ENCODE results near the gene MORC3. TPM values are rescaled to one million over a fixed set of nuclear protein-coding genes. Genes with fewer than 3 reads are reported as not detected.
"Not testable (repeated sequence)": the region's sequence is repeated elsewhere in the genome, so short reads cannot be mapped to it uniquely, and the experiment has no call there.

Gene MORC3, protein sequence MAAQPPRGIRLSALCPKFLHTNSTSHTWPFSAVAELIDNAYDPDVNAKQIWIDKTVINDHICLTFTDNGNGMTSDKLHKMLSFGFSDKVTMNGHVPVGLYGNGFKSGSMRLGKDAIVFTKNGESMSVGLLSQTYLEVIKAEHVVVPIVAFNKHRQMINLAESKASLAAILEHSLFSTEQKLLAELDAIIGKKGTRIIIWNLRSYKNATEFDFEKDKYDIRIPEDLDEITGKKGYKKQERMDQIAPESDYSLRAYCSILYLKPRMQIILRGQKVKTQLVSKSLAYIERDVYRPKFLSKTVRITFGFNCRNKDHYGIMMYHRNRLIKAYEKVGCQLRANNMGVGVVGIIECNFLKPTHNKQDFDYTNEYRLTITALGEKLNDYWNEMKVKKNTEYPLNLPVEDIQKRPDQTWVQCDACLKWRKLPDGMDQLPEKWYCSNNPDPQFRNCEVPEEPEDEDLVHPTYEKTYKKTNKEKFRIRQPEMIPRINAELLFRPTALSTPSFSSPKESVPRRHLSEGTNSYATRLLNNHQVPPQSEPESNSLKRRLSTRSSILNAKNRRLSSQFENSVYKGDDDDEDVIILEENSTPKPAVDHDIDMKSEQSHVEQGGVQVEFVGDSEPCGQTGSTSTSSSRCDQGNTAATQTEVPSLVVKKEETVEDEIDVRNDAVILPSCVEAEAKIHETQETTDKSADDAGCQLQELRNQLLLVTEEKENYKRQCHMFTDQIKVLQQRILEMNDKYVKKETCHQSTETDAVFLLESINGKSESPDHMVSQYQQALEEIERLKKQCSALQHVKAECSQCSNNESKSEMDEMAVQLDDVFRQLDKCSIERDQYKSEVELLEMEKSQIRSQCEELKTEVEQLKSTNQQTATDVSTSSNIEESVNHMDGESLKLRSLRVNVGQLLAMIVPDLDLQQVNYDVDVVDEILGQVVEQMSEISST
- 10 to 100 TPM; 14.6 to 21.2 (median 16.7) TPM for total RNA-seq
- polyA plus RNA-seq = 10 to 100 TPM in 1 of 2 donors, 1 to 10 TPM in 1; 5.5 to 15.0 TPM
- long read RNA-seq, donor 1, full-length matches to known transcripts = 17 of 33 reads
- long read RNA-seq, donor 1, partial matches to known transcripts = 11 of 33 reads
- long read RNA-seq, donor 1, other reads (novel, unspliced or antisense) = 5 of 33 reads
- long read RNA-seq, donor 2, full-length matches to known transcripts = 12 of 16 reads
- long read RNA-seq, donor 2, partial matches to known transcripts = 2 of 16 reads
- long read RNA-seq, donor 2, other reads (novel, unspliced or antisense) = 2 of 16 reads
- long read RNA-seq, donor 3, full-length matches to known transcripts = 14 of 25 reads
- long read RNA-seq, donor 3, partial matches to known transcripts = 10 of 25 reads
- long read RNA-seq, donor 3, other reads (novel, unspliced or antisense) = 1 of 25 reads

DNA sequence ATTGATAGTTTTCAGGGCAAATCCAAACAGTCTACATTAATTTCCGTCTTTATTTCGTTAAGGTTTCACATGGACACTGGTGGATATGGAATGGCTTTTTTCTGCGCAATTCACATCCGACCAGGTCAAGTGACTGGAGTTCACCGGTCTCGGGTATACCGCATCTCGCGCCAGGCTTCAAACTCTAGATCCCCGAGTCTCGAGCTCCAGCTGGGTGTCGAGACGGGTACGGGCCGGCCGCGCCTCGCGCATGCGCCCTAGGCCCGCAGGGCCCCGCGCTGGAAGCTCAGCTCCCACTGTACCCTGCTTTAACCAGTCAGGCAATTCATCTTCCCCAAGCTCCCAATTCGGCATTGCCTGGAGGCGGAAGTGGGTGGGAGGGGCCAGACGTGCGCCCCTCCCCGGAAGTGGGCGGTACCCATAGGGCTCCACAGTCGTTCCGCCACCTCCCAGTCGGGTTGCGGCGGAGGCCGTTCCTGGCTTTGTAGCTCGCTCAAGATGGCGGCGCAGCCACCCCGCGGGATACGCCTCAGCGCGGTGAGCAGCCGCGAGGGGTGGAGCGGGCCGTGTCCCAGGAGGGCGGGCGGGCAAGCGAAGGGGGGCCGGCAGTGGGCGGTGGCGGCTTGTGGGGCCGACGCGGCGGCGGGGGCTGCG lies at the start of gene MORC3:
MORC3 (plus strand) TSS at position 431 of the 654 bp plus-strand sequence; CDS start at position 499, 68 bp downstream.
- WGBS, 2 donors = 0% methylated on average over 44 to 59 of the region's 59 CpGs
- Histone ChIP-seq H3K9me3 (peaks cover 0 to 6% (median 0%) of the 10 kb centered on the region in 11 donors), H3K36me3 (peaks cover 0 to 14% (median 0%) of the 10 kb centered on the region in 9 donors), H3K27ac (peak within 1 kb of the TSS; percentile 92 to 99 (median 98)), H3K4me1 (peaks cover 3 to 46% (median 38%) of the 10 kb centered on the region in 9 donors), H3K4me3 (peak within 1 kb of the TSS; percentile 40 to 96 (median 82)), H3K27me3 (no peaks in the 10 kb centered on the region)
- intact Hi-C loops (cut with DNase I) = loop anchor here in 8 of 10 donors (1.0 to 10.0 kb wide), 10 partner anchors 55 to 183 kb away; partner anchors contain the start of genes DOP1B (in 3 of the 8), CBR3 (in 1 of the 8) and CHAF1B (in 1 of the 8)
- DNase-seq = peak; percentile 97 to 98
- TF ChIP-seq, protein P1, sequence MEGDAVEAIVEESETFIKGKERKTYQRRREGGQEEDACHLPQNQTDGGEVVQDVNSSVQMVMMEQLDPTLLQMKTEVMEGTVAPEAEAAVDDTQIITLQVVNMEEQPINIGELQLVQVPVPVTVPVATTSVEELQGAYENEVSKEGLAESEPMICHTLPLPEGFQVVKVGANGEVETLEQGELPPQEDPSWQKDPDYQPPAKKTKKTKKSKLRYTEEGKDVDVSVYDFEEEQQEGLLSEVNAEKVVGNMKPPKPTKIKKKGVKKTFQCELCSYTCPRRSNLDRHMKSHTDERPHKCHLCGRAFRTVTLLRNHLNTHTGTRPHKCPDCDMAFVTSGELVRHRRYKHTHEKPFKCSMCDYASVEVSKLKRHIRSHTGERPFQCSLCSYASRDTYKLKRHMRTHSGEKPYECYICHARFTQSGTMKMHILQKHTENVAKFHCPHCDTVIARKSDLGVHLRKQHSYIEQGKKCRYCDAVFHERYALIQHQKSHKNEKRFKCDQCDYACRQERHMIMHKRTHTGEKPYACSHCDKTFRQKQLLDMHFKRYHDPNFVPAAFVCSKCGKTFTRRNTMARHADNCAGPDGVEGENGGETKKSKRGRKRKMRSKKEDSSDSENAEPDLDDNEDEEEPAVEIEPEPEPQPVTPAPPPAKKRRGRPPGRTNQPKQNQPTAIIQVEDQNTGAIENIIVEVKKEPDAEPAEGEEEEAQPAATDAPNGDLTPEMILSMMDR (IDR thresholded peaks at IDR 0.05) = no peak
- peak; percentile 96 to 99 (median 98) for ATAC-seq

DNA sequence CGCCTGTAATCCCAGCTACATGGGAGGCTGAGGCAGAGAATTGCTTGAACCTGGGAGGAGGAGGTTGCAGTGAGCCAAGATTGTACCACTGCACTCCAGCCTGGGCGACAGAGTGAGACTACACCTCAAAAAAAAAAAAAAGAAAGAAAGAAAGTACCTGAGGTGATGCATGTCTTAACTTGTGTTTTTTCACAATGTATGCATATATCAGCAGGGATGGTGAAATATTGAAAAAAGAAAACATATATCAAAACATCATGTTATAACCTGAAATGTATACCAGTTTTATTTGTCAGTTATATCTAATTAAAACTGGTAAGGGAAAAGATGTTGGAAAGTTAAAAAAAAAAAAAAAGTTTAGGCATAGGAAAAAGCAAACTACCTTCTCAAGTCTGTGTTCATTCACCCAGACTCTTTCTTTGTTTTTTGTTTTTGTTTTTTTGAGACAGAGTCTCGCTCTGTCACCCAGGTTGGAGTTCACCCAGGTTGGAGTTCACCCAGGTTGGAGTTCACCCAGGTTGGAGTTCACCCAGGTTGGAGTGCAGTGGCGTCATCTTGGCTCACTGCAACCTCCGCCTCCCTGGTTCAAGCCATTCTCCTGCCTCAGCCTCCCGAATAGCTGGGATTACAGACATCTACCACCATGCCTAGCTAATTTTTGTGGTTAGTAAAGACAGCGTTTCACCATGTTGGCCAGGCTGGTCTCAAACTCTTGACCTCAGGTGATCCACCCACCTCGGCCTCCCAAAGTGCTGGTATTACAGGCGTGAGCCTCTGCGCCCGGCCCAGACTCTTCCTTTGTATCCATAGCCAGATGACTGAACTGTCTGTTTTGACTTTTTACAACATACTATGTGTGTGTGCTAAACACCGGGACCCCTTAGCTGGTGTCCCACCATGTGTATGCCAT lies 49.0 kb upstream of the MORC3 start:
- H3K27ac ChIP-seq; H3K4me1 ChIP-seq; H3K4me3 ChIP-seq; H3K9me3 ChIP-seq; intact Hi-C loops (cut with DNase I); ATAC-seq; DNase-seq; H3K27me3 ChIP-seq: not testable (repeated sequence)
- 96 to 97% methylated on average over 12 of the region's 12 CpGs for WGBS, 2 donors
- H3K36me3 ChIP-seq = peaks cover 0 to 76% (median 0%) of the 10 kb centered on the region in 9 donors

DNA sequence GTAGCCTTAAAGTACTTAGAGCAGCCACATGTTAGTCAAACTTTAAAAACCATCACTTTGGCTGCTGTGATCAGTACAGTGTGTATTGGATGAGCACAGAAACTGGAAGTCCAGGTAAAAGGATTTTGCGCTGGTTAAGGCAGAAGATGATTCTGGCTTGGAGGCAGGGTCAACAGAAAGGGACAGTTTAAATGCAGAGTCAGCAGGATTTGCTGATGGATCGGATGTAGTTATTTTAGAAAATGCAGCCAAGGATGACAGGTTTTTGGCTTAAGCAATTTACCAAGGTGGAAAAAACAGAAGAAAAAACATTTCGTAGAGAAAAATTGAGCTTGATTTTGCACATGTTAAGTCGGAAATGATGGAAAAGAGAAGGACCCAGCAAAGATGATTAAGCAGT lies 45.9 kb upstream of the MORC3 start:
- no peak overlapping the region for H3K4me3 ChIP-seq
- ATAC-seq (no peak), DNase-seq (no peak)
- peaks cover 0 to 77% (median 13%) of the 10 kb centered on the region in 9 donors for H3K36me3 ChIP-seq
- no peak overlapping the region for H3K27ac ChIP-seq
- intact Hi-C loops (cut with DNase I) = no loop called here
- H3K9me3 ChIP-seq = no peaks in the 10 kb centered on the region
- H3K27me3 ChIP-seq = no peaks in the 10 kb centered on the region
- no peaks in the 10 kb centered on the region for H3K4me1 ChIP-seq
- TF ChIP-seq, protein P1 (IDR thresholded peaks at IDR 0.05) = no peak
- 72 to 92% methylated on average over 4 of the region's 4 CpGs for WGBS, 2 donors
